Activated naive CD4-positive, alpha-beta T cell treated with anti-CD3 and anti-CD28 coated beads, Interleukin-2, amount 10 ng/mL, durations not matched to agents 7 days and 5 days (primary cell): ENCODE measurements around the gene HBEGF.

Experiments
- CTCF ChIA-PET: fragments of 350-600 bp; sonication (Branson Sonifier 250); formaldehyde crosslinking; loops from one replicate; lab custom pipeline; 2021; ENCODE audit warnings: antibody characterized with exemption; lab: Charles Lee
- DNase-seq: peaks from one replicate; pipeline ENCODE4 v3.0.0-alpha.2; 2020
- H3K27ac Mint-ChIP-seq: one replicate; pipeline ENCODE4 v1.8.0; 2021; ENCODE audit warnings: mild to moderate bottlenecking, moderate library complexity, mixed read lengths
- H3K27me3 Mint-ChIP-seq: one replicate; pipeline ENCODE4 v1.8.0; 2021; ENCODE audit warnings: mild to moderate bottlenecking, mixed read lengths
- H3K36me3 Mint-ChIP-seq: one replicate; pipeline ENCODE4 v1.8.0; 2021; ENCODE audit warnings: mixed read lengths
- H3K4me1 Mint-ChIP-seq: one replicate; pipeline ENCODE4 v1.8.0; 2021; ENCODE audit warnings: mixed read lengths
- H3K4me3 Mint-ChIP-seq: one replicate; pipeline ENCODE4 v1.8.0; 2021; ENCODE audit warnings: mild to moderate bottlenecking, moderate library complexity, mixed read lengths
- H3K9me3 Mint-ChIP-seq: one replicate; pipeline ENCODE4 v1.8.0; 2021; ENCODE audit warnings: mixed read lengths

The HBEGF gene

GRCh38 chr5:140301136-140301535 is 45.3 kb downstream of the HBEGF start:
- CTCF ChIA-PET: interaction anchor here (2.6 kb wide), 1 partner anchor 51 kb away, joined by 8 read pairs; no protein-coding TSS in a partner anchor
- Mint-ChIP-seq H3K27ac (no peak overlapping the region), H3K27me3 (peaks cover 12% of the 10 kb centered on the region), H3K4me3 (peak overlapping the region; percentile 15), H3K9me3 (no peaks in the 10 kb centered on the region), H3K36me3 (peaks cover 32% of the 10 kb centered on the region), H3K4me1 (peaks cover 49% of the 10 kb centered on the region)
- DNase-seq: no peak

GRCh38 chr5:140299056-140299455 is 47.3 kb downstream of the HBEGF start:
- DNase-seq: no peak
- CTCF ChIA-PET: no interaction called here
- no peak overlapping the region for H3K4me3 Mint-ChIP-seq
- peaks cover 60% of the 10 kb centered on the region for H3K4me1 Mint-ChIP-seq
- no peaks in the 10 kb centered on the region for H3K27me3 Mint-ChIP-seq
- peaks cover 39% of the 10 kb centered on the region for H3K36me3 Mint-ChIP-seq
- no peaks in the 10 kb centered on the region for H3K9me3 Mint-ChIP-seq
- H3K27ac Mint-ChIP-seq: no peak overlapping the region

GRCh38 chr5:140298183-140298601 is 48.2 kb downstream of the HBEGF start:
- Mint-ChIP-seq H3K4me1 (peaks cover 65% of the 10 kb centered on the region), H3K9me3 (no peaks in the 10 kb centered on the region), H3K27ac (no peak overlapping the region), H3K27me3 (no peaks in the 10 kb centered on the region), H3K4me3 (no peak overlapping the region), H3K36me3 (peaks cover 39% of the 10 kb centered on the region)
- CTCF ChIA-PET: no interaction called here
- no peak for DNase-seq

- Mint-ChIP-seq H3K4me1 (peaks cover 68% of the 10 kb centered on the region), H3K4me3 (no peak overlapping the region), H3K9me3 (no peaks in the 10 kb centered on the region), H3K27me3 (no peaks in the 10 kb centered on the region), H3K27ac (no peak overlapping the region), H3K36me3 (peaks cover 42% of the 10 kb centered on the region)
- CTCF ChIA-PET: interaction anchor here (0.6 kb wide), 1 partner anchor 51 kb away, joined by 3 read pairs; no protein-coding TSS in a partner anchor
- no peak for DNase-seq
Measured at GRCh38 chr5:140297283-140297682, 49.1 kb downstream of the HBEGF start.

- DNase-seq: no peak
- H3K27me3 Mint-ChIP-seq: no peaks in the 10 kb centered on the region
- no peaks in the 10 kb centered on the region for H3K9me3 Mint-ChIP-seq
- CTCF ChIA-PET: interaction anchor here (0.7 to 1.2 kb wide), 3 partner anchors 13 to 56 kb away, joined by 3 read pairs; no protein-coding TSS in a partner anchor
- peak overlapping the region; percentile 61 for H3K27ac Mint-ChIP-seq
- peaks cover 45% of the 10 kb centered on the region for H3K36me3 Mint-ChIP-seq
- H3K4me3 Mint-ChIP-seq: no peak overlapping the region
- H3K4me1 Mint-ChIP-seq: peaks cover 65% of the 10 kb centered on the region
Measured at GRCh38 chr5:140296289-140296688, 50.1 kb downstream of the HBEGF start.

- no peaks in the 10 kb centered on the region for H3K9me3 Mint-ChIP-seq
- H3K27me3 Mint-ChIP-seq: no peaks in the 10 kb centered on the region
- no peak for DNase-seq
- CTCF ChIA-PET: interaction anchor here (3.3 kb wide), 1 partner anchor 51 kb away, joined by 16 read pairs; no protein-coding TSS in a partner anchor
- H3K27ac Mint-ChIP-seq: no peak overlapping the region
- H3K36me3 Mint-ChIP-seq: peaks cover 49% of the 10 kb centered on the region
- H3K4me1 Mint-ChIP-seq: peaks cover 61% of the 10 kb centered on the region
- H3K4me3 Mint-ChIP-seq: no peak overlapping the region
Measured at GRCh38 chr5:140295414-140295813, 51.0 kb downstream of the HBEGF start.

GRCh38 chr5:140294753-140295152 is 51.6 kb downstream of the HBEGF start:
- Mint-ChIP-seq H3K9me3 (no peaks in the 10 kb centered on the region), H3K27ac (no peak overlapping the region), H3K27me3 (no peaks in the 10 kb centered on the region), H3K4me3 (no peak overlapping the region), H3K36me3 (peaks cover 48% of the 10 kb centered on the region), H3K4me1 (peaks cover 57% of the 10 kb centered on the region)
- DNase-seq: no peak
- CTCF ChIA-PET: interaction anchor here (3.3 kb wide), 1 partner anchor 50 kb away, joined by 16 read pairs; no protein-coding TSS in a partner anchor

GRCh38 chr5:140293849-140294100 is 52.6 kb downstream of the HBEGF start:
- Mint-ChIP-seq H3K4me3 (no peak overlapping the region), H3K36me3 (peaks cover 47% of the 10 kb centered on the region), H3K27me3 (no peaks in the 10 kb centered on the region), H3K9me3 (no peaks in the 10 kb centered on the region), H3K4me1 (peaks cover 61% of the 10 kb centered on the region), H3K27ac (no peak overlapping the region)
- CTCF ChIA-PET: interaction anchor here (3.3 kb wide), 1 partner anchor 49 kb away, joined by 16 read pairs; no protein-coding TSS in a partner anchor
- DNase-seq: no peak

- peak overlapping the region; percentile 50 for H3K27ac Mint-ChIP-seq
- DNase-seq: no peak
- peaks cover 45% of the 10 kb centered on the region for H3K36me3 Mint-ChIP-seq
- H3K9me3 Mint-ChIP-seq: no peaks in the 10 kb centered on the region
- peaks cover 60% of the 10 kb centered on the region for H3K4me1 Mint-ChIP-seq
- H3K4me3 Mint-ChIP-seq: peak overlapping the region; percentile 11
- CTCF ChIA-PET: interaction anchor here (0.9 to 3.3 kb wide), 4 partner anchors 13 to 58 kb away, joined by 3 to 16 read pairs (median 4); no protein-coding TSS in a partner anchor
- H3K27me3 Mint-ChIP-seq: no peaks in the 10 kb centered on the region
Measured at GRCh38 chr5:140293091-140293848, 53.1 kb downstream of the HBEGF start.

GRCh38 chr5:140292212-140293036 is 54.0 kb downstream of the HBEGF start:
- peaks cover 42% of the 10 kb centered on the region for H3K36me3 Mint-ChIP-seq
- CTCF ChIA-PET: interaction anchor here (0.9 to 3.3 kb wide), 4 partner anchors 12 to 59 kb away, joined by 3 to 16 read pairs (median 4); no protein-coding TSS in a partner anchor
- peak overlapping the region; percentile 11 for H3K4me3 Mint-ChIP-seq
- peak overlapping the region; percentile 50 for H3K27ac Mint-ChIP-seq
- H3K27me3 Mint-ChIP-seq: no peaks in the 10 kb centered on the region
- no peaks in the 10 kb centered on the region for H3K9me3 Mint-ChIP-seq
- DNase-seq: no peak
- peaks cover 57% of the 10 kb centered on the region for H3K4me1 Mint-ChIP-seq

- CTCF ChIA-PET: interaction anchor here (1.1 kb wide), 1 partner anchor 43 kb away, joined by 4 read pairs; no protein-coding TSS in a partner anchor
- no peaks in the 10 kb centered on the region for H3K9me3 Mint-ChIP-seq
- H3K27ac Mint-ChIP-seq: no peak overlapping the region
- H3K4me1 Mint-ChIP-seq: peaks cover 47% of the 10 kb centered on the region
- H3K27me3 Mint-ChIP-seq: no peaks in the 10 kb centered on the region
- no peak for DNase-seq
- H3K4me3 Mint-ChIP-seq: no peak overlapping the region
- H3K36me3 Mint-ChIP-seq: peaks cover 30% of the 10 kb centered on the region
Measured at GRCh38 chr5:140287801-140288521, 58.4 kb downstream of the HBEGF start.

GRCh38 chr5:140286424-140286823 is 60.0 kb downstream of the HBEGF start:
- H3K4me3 Mint-ChIP-seq: no peak overlapping the region
- CTCF ChIA-PET: interaction anchor here (0.6 kb wide), 1 partner anchor 67 kb away, joined by 3 read pairs; no protein-coding TSS in a partner anchor
- H3K36me3 Mint-ChIP-seq: peaks cover 23% of the 10 kb centered on the region

GRCh38 chr5:140284013-140284412 is 62.4 kb downstream of the HBEGF start:
- Mint-ChIP-seq H3K36me3 (peaks cover 16% of the 10 kb centered on the region), H3K4me1 (peaks cover 31% of the 10 kb centered on the region), H3K27me3 (no peaks in the 10 kb centered on the region), H3K9me3 (no peaks in the 10 kb centered on the region), H3K4me3 (no peak overlapping the region), H3K27ac (no peak overlapping the region)
- CTCF ChIA-PET: no interaction called here
- DNase-seq: no peak

More at GRCh38 chr5:140286424-140286823, 60.0 kb downstream of the HBEGF start:
- Mint-ChIP-seq H3K27me3 (no peaks in the 10 kb centered on the region), H3K4me1 (peaks cover 39% of the 10 kb centered on the region), H3K9me3 (no peaks in the 10 kb centered on the region), H3K27ac (no peak overlapping the region)
- DNase-seq: no peak
